H1 (cell line): ENCODE results near the gene LONP2. TPM values are rescaled to one million over a fixed set of nuclear protein-coding genes. Genes with fewer than 3 reads are reported as not detected.
"Not testable (repeated sequence)": the region's sequence is repeated elsewhere in the genome, so short reads cannot be mapped to it uniquely, and the experiment has no call there.

Source experiments
- CTCF ChIA-PET: fragments of 300-600 bp; sonication (Branson Sonifier 250); formaldehyde crosslinking; loops from one replicate; lab custom pipeline; 2021; ENCODE audit not compliant: partially characterized antibody; lab: Charles Lee
- POLR2A ChIA-PET: fragments of 300-600 bp; sonication (Branson Sonifier 250); formaldehyde crosslinking; loops from one replicate; lab custom pipeline; 2021; ENCODE audit warnings: inconsistent platforms; ENCODE audit not compliant: partially characterized antibody; lab: Charles Lee
- DNase-seq, 2 experiments: peaks; one replicate each; pipeline versions ENCODE4 v3.0.0 to v3.0.0-alpha.2; 2010 to 2022; ENCODE audit warnings: low spot score in 2 of 2, low read depth in 1 of 2, mixed read lengths in 1 of 2
- FAIRE-seq: peaks from 2 replicates; lab custom pipeline; 2011; peaks lifted over from hg19 to GRCh38; lab: Jason Lieb, UNC
- H2AFZ ChIP-seq: 2 replicates; pipeline ENCODE4 v1.8.1; 2012; ENCODE audit warnings: low read length, inconsistent platforms
- H2AK5ac ChIP-seq: 2 replicates; pipeline ENCODE4 v1.6.1; 2013; ENCODE audit warnings: low read depth, low read length
- H2BK120ac ChIP-seq: replicated peaks from 2 replicates; pipeline ENCODE3; 2013; ENCODE audit warnings: low read depth, low read length, inconsistent platforms
- H2BK12ac ChIP-seq: 2 replicates; pipeline ENCODE4 v1.6.1; 2013; ENCODE audit warnings: low read depth, low read length
- H2BK15ac ChIP-seq: 2 replicates; pipeline ENCODE4 v1.6.1; 2013; ENCODE audit warnings: low read length
- H2BK20ac ChIP-seq: 2 replicates; pipeline ENCODE4 v1.6.1; 2013; ENCODE audit warnings: low read length
- H2BK5ac ChIP-seq: 2 replicates; pipeline ENCODE4 v1.6.1; 2013; ENCODE audit warnings: low read depth, low read length
- H3K14ac ChIP-seq: 2 replicates; pipeline ENCODE4 v1.6.1; 2013; ENCODE audit warnings: inconsistent platforms; ENCODE audit not compliant: insufficient read length
- H3K18ac ChIP-seq: 2 replicates; pipeline ENCODE4 v1.6.1; 2013; ENCODE audit warnings: low read length; ENCODE audit errors: extremely low read depth
- H3K23ac ChIP-seq: 2 replicates; pipeline ENCODE4 v1.6.1; 2013; ENCODE audit warnings: inconsistent platforms; ENCODE audit not compliant: insufficient read length
- H3K23me2 ChIP-seq: 2 replicates; pipeline ENCODE4 v1.6.1; 2013; ENCODE audit warnings: low read depth, low read length
- H3K27ac ChIP-seq: 2 replicates; pipeline ENCODE4 v1.6.1; 2011; ENCODE audit warnings: low read depth, low read length, inconsistent platforms
- H3K27me3 ChIP-seq, 4 experiments: replicated peaks in 1 of 4; 1 replicate in 1 of 4; 2 replicates in 3 of 4; pipeline versions ENCODE4 v1.6.1 to v1.8.1; 2011 to 2013; ENCODE audit warnings: low read length in 3 of 4, mild to moderate bottlenecking in 3 of 4, inconsistent platforms in 2 of 4, mixed read lengths in 2 of 4, moderate library complexity in 1 of 4; ENCODE audit not compliant: control insufficient read depth in 3 of 4, insufficient read depth in 3 of 4; ENCODE audit errors: extremely low read depth in 1 of 4
- H3K36me3 ChIP-seq, 4 experiments: 2 replicates each; pipeline versions ENCODE4 v1.6.1 to v1.8.1; 2011 to 2013; ENCODE audit warnings: mild to moderate bottlenecking in 4 of 4, low read length in 3 of 4, moderate library complexity in 2 of 4, control low read depth in 1 of 4, inconsistent platforms in 1 of 4; ENCODE audit not compliant: insufficient read depth in 4 of 4, control insufficient read depth in 2 of 4
- H3K4ac ChIP-seq: replicated peaks from 2 replicates; pipeline ENCODE3; 2013; ENCODE audit warnings: low read length, low read depth, mixed read lengths, inconsistent platforms; ENCODE audit not compliant: insufficient read length
- H3K4me1 ChIP-seq, 4 experiments: replicated peaks in 1 of 4; 1 replicate in 1 of 4; 2 replicates in 3 of 4; pipeline versions ENCODE4 v1.6.1 to v1.8.1; 2011 to 2013; ENCODE audit warnings: low read length in 3 of 4, inconsistent platforms in 2 of 4, mixed read lengths in 1 of 4; ENCODE audit not compliant: insufficient read depth in 4 of 4, control insufficient read depth in 3 of 4
- H3K4me2 ChIP-seq, 2 experiments: 2 replicates each; pipeline versions ENCODE4 v1.6.1 to v1.8.1; 2011 to 2013; ENCODE audit warnings: low read depth in 2 of 2, low read length in 2 of 2, control low read depth in 1 of 2, inconsistent platforms in 1 of 2, mild to moderate bottlenecking in 1 of 2; ENCODE audit not compliant: insufficient read depth in 1 of 2
- H3K4me3 ChIP-seq, 4 experiments: fragments of 200-600, 300-600 bp in 1 of 4; sonication (generic), shearing (Covaris generic), sonication (Bioruptor Twin) in 1 of 4; 2 replicates each; pipeline versions ENCODE4 v1.5.1 to v1.8.1; 2011 to 2016; ENCODE audit warnings: low read length in 4 of 4, low read depth in 3 of 4, control low read depth in 2 of 4, inconsistent platforms in 2 of 4, mild to moderate bottlenecking in 2 of 4, mixed read lengths in 1 of 4, moderate library complexity in 1 of 4; ENCODE audit not compliant: insufficient read depth in 2 of 4; ENCODE audit errors: extremely low read depth in 1 of 4
- H3K56ac ChIP-seq: replicated peaks from 2 replicates; pipeline ENCODE3; 2013; ENCODE audit warnings: low read depth, mild to moderate bottlenecking, mixed read lengths, low read length, inconsistent platforms; ENCODE audit not compliant: insufficient read length
- H3K79me1 ChIP-seq: 2 replicates; pipeline ENCODE4 v1.6.1; 2013; ENCODE audit warnings: low read depth, low read length, control low read depth
- H3K79me2 ChIP-seq, 2 experiments: 2 replicates each; pipeline versions ENCODE4 v1.6.1 to v1.8.1; 2012 to 2013; ENCODE audit warnings: low read length in 2 of 2, mild to moderate bottlenecking in 2 of 2, inconsistent platforms in 1 of 2; ENCODE audit not compliant: insufficient read depth in 2 of 2, control insufficient read depth in 1 of 2
- H3K9ac ChIP-seq, 4 experiments: replicated peaks in 1 of 4; 1 replicate in 1 of 4; 2 replicates in 3 of 4; pipeline versions ENCODE4 v1.6.1 to v1.8.1; 2011 to 2013; ENCODE audit warnings: low read depth in 3 of 4, low read length in 3 of 4, control low read depth in 2 of 4, mild to moderate bottlenecking in 2 of 4, moderate library complexity in 2 of 4, inconsistent platforms in 1 of 4; ENCODE audit errors: extremely low read depth in 1 of 4
- H3K9me3 ChIP-seq, 2 experiments: 2 replicates each; pipeline versions ENCODE4 v1.6.1 to v1.8.1; 2012 to 2013; ENCODE audit warnings: mild to moderate bottlenecking in 2 of 2, moderate library complexity in 2 of 2, control low read depth in 1 of 2, inconsistent platforms in 1 of 2, low read depth in 1 of 2, low read length in 1 of 2, mixed read lengths in 1 of 2; ENCODE audit not compliant: insufficient read depth in 2 of 2
- H4K20me1 ChIP-seq, 2 experiments: replicated peaks in 1 of 2; 2 replicates each; pipeline versions ENCODE3 to v1.8.1; 2011 to 2013; ENCODE audit warnings: inconsistent platforms in 2 of 2, low read length in 2 of 2, mild to moderate bottlenecking in 1 of 2; ENCODE audit not compliant: insufficient read depth in 2 of 2, control insufficient read depth in 1 of 2
- H4K5ac ChIP-seq: 2 replicates; pipeline ENCODE4 v1.6.1; 2013; ENCODE audit warnings: low read length, low read depth, mixed read lengths, inconsistent platforms; ENCODE audit not compliant: insufficient read length
- H4K8ac ChIP-seq: 2 replicates; pipeline ENCODE4 v1.8.0; 2013; ENCODE audit warnings: mild to moderate bottlenecking, moderate library complexity, low read length, inconsistent platforms; ENCODE audit not compliant: insufficient read depth; ENCODE audit errors: extremely low read depth
- H4K91ac ChIP-seq: replicated peaks from 2 replicates; pipeline ENCODE3; 2013; ENCODE audit warnings: low read length, mixed read lengths, inconsistent platforms; ENCODE audit not compliant: insufficient read length
- WGBS, 2 experiments: shearing (Covaris generic) in 1 of 2; methylation state at CpG; one replicate each; pipeline versions ENCODE4 v1.1.6 to v1.1.7; 2013 to 2015; ENCODE audit warnings: low lambda C conversion rate in 2 of 2, mixed read lengths in 2 of 2, inconsistent platforms in 1 of 2, low coverage in 1 of 2, missing lambda C conversion rate in 1 of 2; ENCODE audit not compliant: insufficient replicate concordance in 2 of 2, insufficient coverage in 1 of 2, insufficient read length in 1 of 2; ENCODE audit errors: extremely low coverage in 1 of 2, missing lambda C conversion rate in 1 of 2; 5-methylcytosine and 5-hydroxymethylcytosine counted together
- polyA plus RNA-seq, 7 experiments: library from polyadenylated mRNA; depleted of rRNA in 3 of 7; stranded (reverse) in 5 of 7; unstranded in 2 of 7; fragments of >200 nt in 5 of 7; fragments of 200-250 nt in 2 of 7; gene quantifications; 1 replicate in 5 of 7; 2 replicates in 1 of 7; 4 replicates in 1 of 7; pipeline versions ENCODE4 v1.2.1 to v1.2.3, GENCODE V29; 2011 to 2013; ENCODE audit warnings: missing spikeins in 2 of 7, mixed read lengths in 2 of 7
- total RNA-seq: library from RNA; stranded (reverse); fragmentation: NEBNext Ultra II Directional; extraction: Animal tissue kit (Norgen Biotek cat#: 25700); gene quantifications from 2 replicates; pipeline ENCODE4 v1.2.1, GENCODE V29; 2021

The LONP2 gene
- total and polyA plus RNA-seq, 2 of the 8 experiments (the other 6 are each of a cell fraction or from before 2014, with no cell fraction given): 8.1 to 23.1 TPM

- H3K18ac ChIP-seq, FAIRE-seq, CTCF ChIA-PET, H3K4me1 ChIP-seq, H3K56ac ChIP-seq, H2BK120ac ChIP-seq, H3K79me1 ChIP-seq, H2BK20ac ChIP-seq, DNase-seq, H4K5ac ChIP-seq, H3K9ac ChIP-seq, H4K91ac ChIP-seq, POLR2A ChIA-PET, H3K9me3 ChIP-seq, H3K79me2 ChIP-seq, H3K27ac ChIP-seq, H2BK12ac ChIP-seq, H4K8ac ChIP-seq, H4K20me1 ChIP-seq, H3K23ac ChIP-seq, H3K14ac ChIP-seq, H2AK5ac ChIP-seq, H3K36me3 ChIP-seq, H3K4me3 ChIP-seq, H2BK5ac ChIP-seq, H3K27me3 ChIP-seq, H3K4me2 ChIP-seq, H2BK15ac ChIP-seq, H3K4ac ChIP-seq, H3K23me2 ChIP-seq, H2AFZ ChIP-seq: not testable (repeated sequence)
- WGBS, 2 experiments: 87% methylated on average over 3 of the region's 3 CpGs; no CpG with 5 or more reads in 1 of the 2 experiments
These were observed 69.8 kb downstream of the LONP2 start for GRCh38 chr16:48313905-48314304.
